A549 treated with AZD9567 at 1 μM for 4 hours (cell line): ENCODE results near the gene DNAJC9. TPM values are rescaled to one million over a fixed set of nuclear protein-coding genes. Genes with fewer than 3 reads are reported as not detected.

ENCODE experiments used
- total RNA-seq: library from RNA; stranded (reverse); fragments of 200-300 nt; extraction: Qiagen RNA extraction; gene quantifications from 5 replicates; pipeline ENCODE4 v1.2.3, GENCODE V29; 2022; ENCODE audit not compliant: insufficient read depth

The DNAJC9 gene
- 53.7 to 56.0 TPM (median 54.8 TPM) in 5 replicates for total RNA-seq

GRCh38 chr10:73246646-73247508 is at the start of gene DNAJC9:
DNAJC9 (minus strand) TSS chr10:73247255; CDS start chr10:73247189, 66 bp downstream.

GRCh38 chr10:73252445-73253224 is 5.6 kb upstream of the DNAJC9 start, which contains the start of gene MRPS16:
MRPS16 (minus strand) TSS chr10:73252644; CDS start chr10:73252482, 162 bp downstream.

Other genes with a start within 250 kb of the DNAJC9 start
- gene P4HA1, start 150.4 kb downstream of the DNAJC9 start, total RNA-seq, result 17.3 to 24.9 TPM (median 21.3 TPM) in 5 replicates
- 2.6 to 3.2 TPM (median 2.9 TPM) in 5 replicates for gene NUDT13, start 136.8 kb downstream of the DNAJC9 start, total RNA-seq
- 22.9 to 28.4 TPM (median 25.5 TPM) in 5 replicates for gene ECD, start 79.2 kb downstream of the DNAJC9 start, total RNA-seq
- 7.8 to 11.5 TPM (median 8.6 TPM) in 5 replicates for gene FAM149B1, start 79.1 kb downstream of the DNAJC9 start, total RNA-seq
- 94.5 to 186 TPM (median 178 TPM) in 5 replicates for gene MRPS16, start 5.4 kb upstream of the DNAJC9 start, total RNA-seq
- gene CFAP70, start 111.6 kb upstream of the DNAJC9 start, total RNA-seq, result 0.17 to 0.28 TPM (median 0.24 TPM) in 4 of 5 replicates, not detected in the other
- 111 to 126 TPM (median 116 TPM) in 5 replicates for gene ANXA7, start 166.8 kb upstream of the DNAJC9 start, total RNA-seq
- 0.48 to 0.65 TPM (median 0.59 TPM) in 4 of 5 replicates, not detected in the other for gene MSS51, start 186.3 kb upstream of the DNAJC9 start, total RNA-seq
- gene PPP3CB, start 248.8 kb upstream of the DNAJC9 start, total RNA-seq, result 15.3 to 19.4 TPM (median 17.4 TPM) in 5 replicates